IPS-18c (cell line): ENCODE measurements around the gene DTWD2.
"Not testable (repeated sequence)": the region's sequence is repeated elsewhere in the genome, so short reads cannot be mapped to it uniquely, and the experiment has no call there.

Source experiments
- H3K4me3 ChIP-seq: 2 replicates; pipeline ENCODE4 v1.7.0; 2013; ENCODE audit warnings: low read depth, mild to moderate bottlenecking, low read length, moderate library complexity; ENCODE audit not compliant: insufficient read depth
- H3K9me3 ChIP-seq: one replicate; pipeline ENCODE4 v1.6.1; 2013; ENCODE audit warnings: mild to moderate bottlenecking, low read length, moderate library complexity; ENCODE audit not compliant: control insufficient read depth, insufficient read depth

DTWD2 gene

DNA sequence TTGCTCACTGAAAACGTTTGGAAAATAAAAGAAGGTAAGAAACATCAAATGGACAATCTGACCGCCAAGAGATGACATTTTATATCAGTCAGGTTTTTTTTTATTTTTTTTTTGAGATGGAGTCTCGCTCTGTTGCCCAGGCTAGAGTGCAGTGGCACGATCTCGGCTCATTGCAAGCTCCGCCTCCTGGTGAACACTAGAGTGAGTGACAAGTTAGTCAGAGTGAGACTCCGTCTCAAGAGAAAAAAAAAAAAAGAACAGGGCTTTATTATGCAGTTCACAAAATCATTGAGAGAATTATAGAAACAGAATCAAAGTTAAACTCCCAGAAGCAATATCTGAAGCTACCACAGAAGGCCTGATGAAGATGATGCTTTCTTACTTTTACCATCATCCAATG is 70.1 kb downstream of the DTWD2 start:
- Histone ChIP-seq H3K4me3 (no peak overlapping the region), H3K9me3 (no peaks in the 10 kb centered on the region)

DNA sequence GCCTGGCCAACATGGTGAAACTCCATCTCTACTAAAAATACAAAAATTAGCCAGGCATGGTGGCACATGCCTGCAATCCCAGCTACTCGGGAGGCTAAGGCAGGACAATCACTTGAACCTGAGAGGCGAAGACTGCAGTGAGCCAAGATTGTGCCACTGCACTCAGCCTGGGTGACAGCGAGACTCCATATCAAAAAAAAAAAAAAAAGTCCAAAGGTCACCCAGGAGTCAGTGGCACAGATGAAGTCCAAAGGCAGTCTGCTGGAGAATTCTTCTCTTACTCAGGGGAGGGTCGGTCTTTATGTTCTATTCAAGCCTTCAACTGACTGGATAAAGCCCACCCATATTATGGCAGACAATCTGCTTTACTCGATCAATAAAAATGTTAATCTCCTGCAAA is 80.8 kb downstream of the DTWD2 start:
- not testable (repeated sequence) for H3K9me3 ChIP-seq, H3K4me3 ChIP-seq

DNA sequence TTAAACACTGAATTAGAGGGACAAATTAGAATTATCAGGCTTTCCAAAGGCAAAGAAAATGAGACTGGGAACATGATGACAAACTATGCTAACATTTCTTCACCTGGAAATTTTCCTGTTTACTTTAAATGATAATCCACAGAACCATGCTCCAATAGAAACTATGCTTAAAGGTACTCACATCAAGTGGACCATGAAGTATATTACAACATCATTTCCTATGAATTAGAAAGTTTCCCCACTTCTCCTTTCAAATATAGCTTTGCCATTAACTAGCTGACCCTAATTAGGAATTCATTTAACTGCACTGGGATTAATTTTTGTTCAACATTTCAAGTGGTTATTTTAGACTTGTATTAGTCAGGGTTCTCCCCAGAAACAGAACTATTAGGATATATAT is 81.4 kb downstream of the DTWD2 start:
- Histone ChIP-seq H3K9me3 (no peaks in the 10 kb centered on the region), H3K4me3 (no peak overlapping the region)

- Histone ChIP-seq H3K9me3 (no peaks in the 10 kb centered on the region), H3K4me3 (no peak overlapping the region)
These were observed 83.2 kb downstream of the DTWD2 start for GRCh38 chr5:118905196-118905595.

DNA sequence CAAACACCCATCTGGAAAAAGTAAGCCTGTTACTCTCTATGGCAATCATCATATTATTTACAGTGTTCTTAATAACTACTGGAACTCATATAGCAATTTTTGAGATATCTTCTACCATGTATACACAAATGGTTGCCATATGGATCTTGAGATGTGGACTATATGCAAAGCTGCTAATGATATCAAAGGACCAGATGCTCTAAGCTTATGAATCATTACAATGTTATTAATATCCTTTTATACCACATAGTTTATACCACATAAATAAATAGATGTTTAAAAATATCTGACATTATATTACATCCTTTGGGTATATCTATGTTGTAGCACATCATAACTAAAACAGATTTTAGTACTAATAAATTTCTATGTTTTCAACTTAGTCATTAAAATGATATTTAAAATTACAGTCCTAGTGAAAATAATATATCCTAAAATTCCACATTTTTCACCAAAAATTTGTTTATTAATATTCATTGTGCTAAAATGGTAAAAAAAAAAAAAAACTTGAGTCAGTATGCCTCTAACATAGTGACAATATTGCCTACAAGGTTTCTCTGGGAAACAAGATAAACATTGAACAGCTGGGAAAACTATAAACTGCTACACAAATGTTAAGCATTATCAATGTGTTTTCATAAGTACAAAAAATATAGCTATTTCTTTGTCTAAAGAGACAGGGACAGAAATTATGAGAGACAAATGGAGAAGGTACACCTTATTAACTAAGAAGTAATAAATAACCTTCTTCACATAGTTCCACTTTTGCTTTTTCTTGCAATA is 85.5 kb downstream of the DTWD2 start:
- H3K4me3 ChIP-seq, result no peak overlapping the region

GRCh38 chr5:118894709-118895108 is 93.6 kb downstream of the DTWD2 start:
- H3K4me3 ChIP-seq, result no peak overlapping the region
- H3K9me3 ChIP-seq, result no peaks in the 10 kb centered on the region

More for the DNA sequence above, 85.5 kb downstream of the DTWD2 start:
- no peaks in the 10 kb centered on the region for H3K9me3 ChIP-seq

GRCh38 chr5:118891252-118891651 is 97.1 kb downstream of the DTWD2 start:
- Histone ChIP-seq H3K4me3 (no peak overlapping the region), H3K9me3 (no peaks in the 10 kb centered on the region)

- Histone ChIP-seq H3K4me3 (no peak overlapping the region), H3K9me3 (no peaks in the 10 kb centered on the region)
These were observed 99.2 kb downstream of the DTWD2 start for GRCh38 chr5:118889165-118889564.

DNA sequence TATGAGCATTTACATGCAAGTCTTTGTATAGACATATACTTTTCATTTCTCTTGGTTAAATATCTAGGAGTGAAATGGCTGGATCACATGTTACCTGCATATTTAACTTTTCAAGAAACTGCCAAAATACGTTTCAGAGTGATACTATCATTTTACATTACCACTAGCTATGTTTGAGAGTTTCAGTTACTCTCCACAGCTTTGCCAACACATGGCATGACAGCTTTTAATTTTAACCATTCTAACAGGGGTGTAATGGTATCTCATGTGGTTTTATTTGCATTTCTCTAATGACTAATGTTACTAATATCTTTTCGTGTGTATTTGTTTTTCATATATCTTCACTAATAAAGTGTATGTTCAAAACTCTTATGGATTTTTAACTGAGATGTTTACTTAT is 99.8 kb downstream of the DTWD2 start:
- H3K4me3 ChIP-seq, result no peak overlapping the region
- no peaks in the 10 kb centered on the region for H3K9me3 ChIP-seq

GRCh38 chr5:118883362-118883761 is 105.0 kb downstream of the DTWD2 start:
- H3K9me3 ChIP-seq, result no peaks in the 10 kb centered on the region
- H3K4me3 ChIP-seq, result no peak overlapping the region

- Histone ChIP-seq H3K9me3 (no peaks in the 10 kb centered on the region), H3K4me3 (no peak overlapping the region)
These were observed 105.7 kb downstream of the DTWD2 start for GRCh38 chr5:118882666-118883065.

DNA sequence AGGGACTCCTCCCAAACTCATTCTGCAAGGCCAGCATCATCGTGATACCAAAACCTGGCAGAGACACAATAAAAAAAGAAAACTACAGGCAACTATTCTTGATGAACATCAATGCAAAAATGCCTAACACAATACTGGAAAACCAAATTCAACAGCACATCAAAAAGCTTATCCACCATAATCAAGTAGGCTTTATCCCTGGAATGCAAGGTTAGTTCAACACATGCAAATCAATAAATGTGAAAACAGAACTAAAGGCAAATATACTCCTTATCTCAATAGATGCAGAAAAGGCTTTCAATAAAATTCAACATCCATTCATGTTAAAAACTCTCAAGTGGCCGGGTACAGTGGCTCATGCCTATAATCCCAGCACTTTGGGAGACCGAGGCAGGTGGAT is 111.5 kb downstream of the DTWD2 start:
- H3K9me3 ChIP-seq, H3K4me3 ChIP-seq: not testable (repeated sequence)

GRCh38 chr5:118875131-118875530 is 113.2 kb downstream of the DTWD2 start:
- Histone ChIP-seq H3K4me3 (no peak overlapping the region), H3K9me3 (no peaks in the 10 kb centered on the region)

GRCh38 chr5:118873417-118873816 is 114.9 kb downstream of the DTWD2 start:
- H3K4me3 ChIP-seq, result no peak overlapping the region
- H3K9me3 ChIP-seq, result no peaks in the 10 kb centered on the region

- H3K4me3 ChIP-seq, result no peak overlapping the region
- H3K9me3 ChIP-seq, result no peaks in the 10 kb centered on the region
These were observed 125.0 kb downstream of the DTWD2 start for GRCh38 chr5:118863345-118863744.

DNA sequence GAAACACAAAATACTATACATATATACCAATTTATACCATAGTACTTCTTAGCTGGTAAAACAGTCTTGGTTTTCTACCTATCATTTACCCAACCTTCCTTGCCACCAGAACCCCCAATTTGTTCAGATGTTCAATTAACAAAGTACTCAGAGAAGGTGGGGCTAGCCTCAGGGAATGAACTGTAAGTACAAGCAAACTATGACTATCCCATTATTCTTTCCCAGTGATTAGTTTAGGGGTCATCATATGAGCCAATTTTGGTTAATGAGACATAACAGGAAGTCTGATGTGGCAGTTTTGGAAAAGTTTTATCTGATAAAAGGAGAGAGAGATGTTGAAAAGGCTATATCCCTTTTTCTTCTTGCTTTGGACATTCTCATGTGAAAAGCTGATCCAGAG is 125.8 kb downstream of the DTWD2 start:
- Histone ChIP-seq H3K9me3 (no peaks in the 10 kb centered on the region), H3K4me3 (no peak overlapping the region)

GRCh38 chr5:118857700-118858099 is 130.6 kb downstream of the DTWD2 start:
- no peak overlapping the region for H3K4me3 ChIP-seq
- no peaks in the 10 kb centered on the region for H3K9me3 ChIP-seq

DNA sequence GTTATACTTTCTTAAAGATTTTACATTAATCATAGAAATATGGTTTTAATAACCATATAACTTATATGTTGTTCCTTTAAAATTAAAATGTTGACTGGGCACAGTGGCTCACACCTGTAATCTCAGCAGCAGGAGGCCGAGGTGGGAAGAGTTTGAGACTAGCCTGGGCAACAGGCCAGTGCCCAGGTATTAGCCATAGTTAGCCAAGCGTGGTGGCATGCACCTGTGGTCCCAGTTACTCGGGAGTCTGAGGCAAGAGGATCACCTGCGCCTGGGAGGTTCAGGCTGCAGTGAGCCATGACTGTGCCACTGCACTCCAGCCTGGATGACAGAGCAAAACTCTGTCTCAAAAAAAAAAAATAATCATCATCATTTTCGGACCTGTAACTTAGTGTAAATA is 133.5 kb downstream of the DTWD2 start:
- no peak overlapping the region for H3K4me3 ChIP-seq
- H3K9me3 ChIP-seq, result no peaks in the 10 kb centered on the region

- not testable (repeated sequence) for H3K4me3 ChIP-seq, H3K9me3 ChIP-seq
These were observed 136.6 kb downstream of the DTWD2 start for GRCh38 chr5:118851785-118852184.
